ENCODE results near the gene CRYZL1. TPM values are rescaled to one million over a fixed set of nuclear protein-coding genes. Genes with fewer than 3 reads are reported as not detected.
"Not testable (repeated sequence)": the region's sequence is repeated elsewhere in the genome, so short reads cannot be mapped to it uniquely, and the experiment has no call there.

Gene CRYZL1
- total RNA-seq, 4 donors from 2014 or later = 24.4 to 47.3 (median 33.0) TPM

- peaks cover 25 to 57% (median 34%) of the 10 kb centered on the region in 3 donors for H3K4me1 ChIP-seq
- H3K27ac ChIP-seq = peak overlapping the region in 1 of 4 donors; percentile 22
- H3K4me3 ChIP-seq = no peak overlapping the region
- 15 to 35% methylated on average over 5 of the region's 5 CpGs for WGBS, 2 donors (ENCODE audit: low coverage in 1 of 2)
- no peaks in the 10 kb centered on the region for H3K27me3 ChIP-seq
- TF ChIP-seq CTCF (IDR thresholded peaks at IDR 0.05) (no peak), POLR2A (IDR thresholded peaks at IDR 0.05) (no peak), POLR2AphosphoS5 (IDR thresholded peaks at IDR 0.05) (no peak), EP300 (IDR thresholded peaks at IDR 0.05) (no peak)
- no peaks in the 10 kb centered on the region for H3K9me3 ChIP-seq
- H3K36me3 ChIP-seq = no peaks in the 10 kb centered on the region
- ATAC-seq = no peak
These were observed 43.5 kb upstream of the CRYZL1 start for GRCh38 chr21:33684923-33685560.

DNA sequence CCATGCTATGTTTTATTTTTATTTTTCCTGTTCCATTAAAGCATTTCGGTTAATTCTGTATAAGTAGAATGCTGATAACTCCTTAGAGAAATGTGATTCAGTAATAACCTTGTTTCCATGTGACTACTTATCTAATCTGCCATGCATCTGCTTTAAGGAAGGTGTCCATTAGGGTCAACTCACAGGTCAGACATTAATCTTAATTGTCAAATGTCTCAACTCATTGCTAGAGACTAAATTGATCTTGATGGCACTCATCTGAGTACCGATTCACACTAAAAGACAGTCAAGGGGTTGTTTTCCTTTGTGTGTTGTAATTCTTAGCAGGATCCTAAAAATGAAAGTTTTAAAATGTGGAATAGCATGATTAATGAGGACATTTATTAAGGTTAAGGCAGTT, 42.5 kb upstream of the CRYZL1 start:
- H3K36me3 ChIP-seq = no peaks in the 10 kb centered on the region
- 51 to 58% methylated on average over 2 of the region's 2 CpGs for WGBS, 2 donors (ENCODE audit: low coverage in 1 of 2)
- H3K9me3 ChIP-seq = no peaks in the 10 kb centered on the region
- TF ChIP-seq POLR2AphosphoS5 (IDR thresholded peaks at IDR 0.05) (no peak), POLR2A (IDR thresholded peaks at IDR 0.05) (no peak), EP300 (IDR thresholded peaks at IDR 0.05) (no peak), CTCF (IDR thresholded peaks at IDR 0.05) (no peak)
- H3K4me1 ChIP-seq = peaks cover 25 to 57% (median 34%) of the 10 kb centered on the region in 3 donors
- H3K4me3 ChIP-seq = no peak overlapping the region
- peak overlapping the region in 3 of 4 donors; percentile 10 to 31 (median 15) for H3K27ac ChIP-seq
- H3K27me3 ChIP-seq = no peaks in the 10 kb centered on the region
- no peak for ATAC-seq

- Histone ChIP-seq H3K27ac (peak overlapping the region in 3 of 4 donors; percentile 10 to 31 (median 15)), H3K9me3 (no peaks in the 10 kb centered on the region), H3K4me1 (peaks cover 25 to 49% (median 29%) of the 10 kb centered on the region in 3 donors), H3K27me3 (no peaks in the 10 kb centered on the region), H3K4me3 (no peak overlapping the region), H3K36me3 (no peaks in the 10 kb centered on the region)
- TF ChIP-seq POLR2AphosphoS5 (IDR thresholded peaks at IDR 0.05) = no peak
- no peak for TF ChIP-seq CTCF (IDR thresholded peaks at IDR 0.05)
- TF ChIP-seq EP300 (IDR thresholded peaks at IDR 0.05) = no peak
- no peak for TF ChIP-seq POLR2A (IDR thresholded peaks at IDR 0.05)
- ATAC-seq = peak; percentile 79
- WGBS, 2 donors (ENCODE audit: low coverage in 1 of 2) = 71 to 72% methylated on average over 4 of the region's 4 CpGs
These were observed 41.6 kb upstream of the CRYZL1 start for GRCh38 chr21:33682992-33683627.

DNA sequence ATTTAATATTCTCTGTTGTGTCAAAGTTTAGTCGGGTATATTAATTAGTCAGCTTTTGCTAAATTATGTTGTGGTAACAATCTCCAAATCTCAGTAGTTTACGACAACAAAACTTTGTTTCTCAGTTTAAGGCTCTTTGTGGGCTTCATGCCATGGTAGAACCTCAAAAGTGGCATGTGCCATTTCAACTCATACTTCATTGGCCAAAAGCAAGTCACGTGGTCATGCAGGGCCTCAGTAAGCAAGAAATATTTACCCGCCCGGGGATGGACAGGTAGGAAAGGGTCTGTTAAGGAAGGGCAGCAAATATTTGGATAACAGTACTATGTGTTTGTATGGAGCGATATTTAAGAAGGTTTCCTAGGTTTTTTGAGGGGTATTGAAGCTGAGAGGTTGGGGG, 39.3 kb upstream of the CRYZL1 start:
- 83 to 88% methylated on average over 5 to 6 of the region's 6 CpGs for WGBS, 2 donors (ENCODE audit: low coverage in 1 of 2)
- TF ChIP-seq POLR2AphosphoS5 (IDR thresholded peaks at IDR 0.05) (no peak), CTCF (IDR thresholded peaks at IDR 0.05) (no peak), POLR2A (IDR thresholded peaks at IDR 0.05) (no peak), EP300 (IDR thresholded peaks at IDR 0.05) (no peak)
- ATAC-seq = no peak

GRCh38 chr21:33677450-33677849, 35.9 kb upstream of the CRYZL1 start:
- Histone ChIP-seq H3K27ac (no peak overlapping the region), H3K27me3 (no peaks in the 10 kb centered on the region), H3K4me1 (peaks cover 0 to 13% (median 0%) of the 10 kb centered on the region in 3 donors), H3K4me3 (no peak overlapping the region), H3K9me3 (no peaks in the 10 kb centered on the region), H3K36me3 (no peaks in the 10 kb centered on the region)
- whole genome bisulfite sequencing, 2 donors (ENCODE audit: low coverage in 1 of 2) = 94 to 100% methylated on average over 1 to 8 of the region's 9 CpGs
- no peak for ATAC-seq
- TF ChIP-seq POLR2AphosphoS5 (IDR thresholded peaks at IDR 0.05) (no peak), CTCF (IDR thresholded peaks at IDR 0.05) (no peak), POLR2A (IDR thresholded peaks at IDR 0.05) (no peak), EP300 (IDR thresholded peaks at IDR 0.05) (no peak)

More for the DNA sequence above, 39.3 kb upstream of the CRYZL1 start:
- Histone ChIP-seq H3K4me1 (peaks cover 18 to 29% (median 21%) of the 10 kb centered on the region in 3 donors), H3K36me3 (no peaks in the 10 kb centered on the region), H3K27me3 (no peaks in the 10 kb centered on the region), H3K9me3 (no peaks in the 10 kb centered on the region), H3K4me3 (no peak overlapping the region), H3K27ac (no peak overlapping the region)

- not testable (repeated sequence) for H3K27me3 ChIP-seq, H3K36me3 ChIP-seq, H3K4me3 ChIP-seq, ATAC-seq, H3K9me3 ChIP-seq, H3K27ac ChIP-seq
- 100% methylated on average over 2 of the region's 5 CpGs for WGBS, 2 donors (ENCODE audit: low coverage in 1 of 2)
- peaks cover 0 to 13% (median 0%) of the 10 kb centered on the region in 3 donors for H3K4me1 ChIP-seq
These were observed 35.1 kb upstream of the CRYZL1 start for GRCh38 chr21:33676666-33677065.

All from gastroesophageal sphincter (tissue), 4 donors.